Mesothelial cell of epicardium (in vitro differentiated cells): ENCODE results near the gene HOXD10. TPM values are rescaled to one million over a fixed set of nuclear protein-coding genes. Genes with fewer than 3 reads are reported as not detected.

Experiments used
- DNase-seq, 2 experiments: peaks; one replicate each; pipeline ENCODE4 v3.0.0; 2021; ENCODE audit warnings: low spot score in 2 of 2; ENCODE audit not compliant: unreplicated experiment in 2 of 2
- H3K27ac Mint-ChIP-seq: 2 replicates; pipeline ENCODE4 v1.8.0; 2021; ENCODE audit warnings: mixed read lengths
- H3K27me3 Mint-ChIP-seq: 2 replicates; pipeline ENCODE4 v1.8.0; 2021; ENCODE audit warnings: low read depth, mixed read lengths
- H3K36me3 Mint-ChIP-seq: 2 replicates; pipeline ENCODE4 v1.8.0; 2021; ENCODE audit warnings: mixed read lengths
- H3K4me1 Mint-ChIP-seq: 2 replicates; pipeline ENCODE4 v1.8.0; 2021; ENCODE audit warnings: mixed read lengths
- H3K4me3 Mint-ChIP-seq: 2 replicates; pipeline ENCODE4 v1.8.0; 2021; ENCODE audit warnings: mild to moderate bottlenecking, moderate library complexity, mixed read lengths
- H3K9me3 Mint-ChIP-seq: 2 replicates; pipeline ENCODE4 v1.8.0; 2021; ENCODE audit warnings: mixed read lengths
- total RNA-seq: library from RNA; stranded (reverse); gene quantifications from 3 replicates; pipeline ENCODE4 v1.2.1, GENCODE V29; 2021
- TF ChIP-seq, protein P1 (sequence below): fragments of 200-600 bp; sonication (generic); IDR thresholded peaks from one replicate; pipeline ENCODE4 v1.5.0; 2021; ENCODE audit warnings: antibody characterized with exemption; ENCODE audit not compliant: unreplicated experiment

Gene HOXD10
- 3.2 to 4.1 TPM (median 3.9 TPM) in 3 replicates for total RNA-seq

DNA sequence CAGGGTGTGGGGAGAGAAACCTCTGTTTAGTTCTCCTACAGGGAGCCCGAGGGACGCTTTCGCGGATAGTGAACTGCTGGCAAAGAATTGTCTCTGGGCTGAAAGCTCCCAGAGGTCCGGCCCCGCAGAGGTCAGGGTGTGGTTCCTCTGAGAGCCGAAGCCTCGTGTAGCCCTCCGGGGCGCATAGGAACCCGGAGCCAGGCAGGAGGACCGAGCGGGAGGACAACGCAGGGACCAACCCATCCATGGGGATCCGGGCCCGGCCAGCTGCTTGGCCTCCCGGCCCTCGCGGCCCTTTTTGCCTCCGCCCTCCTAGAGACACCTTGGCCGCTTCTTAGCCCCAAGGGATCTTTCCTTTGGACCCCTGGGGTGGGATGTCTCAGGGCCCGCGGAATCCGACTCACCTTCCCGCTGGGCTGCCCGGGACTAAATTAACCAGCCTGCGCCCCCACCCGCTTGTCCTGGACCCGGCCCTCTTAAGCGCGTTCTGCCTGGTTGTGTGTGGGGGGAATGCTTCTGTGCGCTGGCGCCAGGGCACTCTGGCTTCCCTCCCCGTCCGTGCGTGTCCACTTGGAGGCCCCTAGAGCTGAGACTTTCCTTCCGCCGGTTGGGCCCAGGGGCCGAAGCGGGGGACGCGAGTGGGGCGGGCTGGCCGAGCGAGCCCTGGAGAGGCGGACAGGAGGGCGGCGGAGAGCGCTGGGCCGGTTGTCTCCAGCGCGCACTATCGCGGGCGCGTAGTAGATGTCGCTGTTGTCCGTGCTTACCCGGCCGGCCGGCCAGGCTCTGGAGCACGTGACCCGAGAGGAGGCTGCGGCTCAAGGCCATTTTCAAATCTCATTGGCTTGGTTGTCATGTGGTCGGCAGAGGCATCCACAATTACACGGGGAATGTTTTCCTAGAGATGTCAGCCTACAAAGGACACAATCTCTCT is at the start of gene HOXD10:
TSS of gene HOXD10 (plus strand) at position 896 of the 931 bp plus-strand sequence. CDS start 56 bp downstream, outside the sequence.
- H3K4me3 Mint-ChIP-seq: peak within 1 kb of the TSS; percentile 28
- peaks cover 4% of the 10 kb centered on the region for H3K9me3 Mint-ChIP-seq
- TF ChIP-seq, protein P1, sequence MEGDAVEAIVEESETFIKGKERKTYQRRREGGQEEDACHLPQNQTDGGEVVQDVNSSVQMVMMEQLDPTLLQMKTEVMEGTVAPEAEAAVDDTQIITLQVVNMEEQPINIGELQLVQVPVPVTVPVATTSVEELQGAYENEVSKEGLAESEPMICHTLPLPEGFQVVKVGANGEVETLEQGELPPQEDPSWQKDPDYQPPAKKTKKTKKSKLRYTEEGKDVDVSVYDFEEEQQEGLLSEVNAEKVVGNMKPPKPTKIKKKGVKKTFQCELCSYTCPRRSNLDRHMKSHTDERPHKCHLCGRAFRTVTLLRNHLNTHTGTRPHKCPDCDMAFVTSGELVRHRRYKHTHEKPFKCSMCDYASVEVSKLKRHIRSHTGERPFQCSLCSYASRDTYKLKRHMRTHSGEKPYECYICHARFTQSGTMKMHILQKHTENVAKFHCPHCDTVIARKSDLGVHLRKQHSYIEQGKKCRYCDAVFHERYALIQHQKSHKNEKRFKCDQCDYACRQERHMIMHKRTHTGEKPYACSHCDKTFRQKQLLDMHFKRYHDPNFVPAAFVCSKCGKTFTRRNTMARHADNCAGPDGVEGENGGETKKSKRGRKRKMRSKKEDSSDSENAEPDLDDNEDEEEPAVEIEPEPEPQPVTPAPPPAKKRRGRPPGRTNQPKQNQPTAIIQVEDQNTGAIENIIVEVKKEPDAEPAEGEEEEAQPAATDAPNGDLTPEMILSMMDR: no peak
- no peak for DNase-seq
- H3K27ac Mint-ChIP-seq: no peak within 1 kb of the TSS
- H3K27me3 Mint-ChIP-seq: peaks cover 99% of the 10 kb centered on the region
- H3K36me3 Mint-ChIP-seq: peaks cover 3% of the 10 kb centered on the region
- peaks cover 1% of the 10 kb centered on the region for H3K4me1 Mint-ChIP-seq

DNA sequence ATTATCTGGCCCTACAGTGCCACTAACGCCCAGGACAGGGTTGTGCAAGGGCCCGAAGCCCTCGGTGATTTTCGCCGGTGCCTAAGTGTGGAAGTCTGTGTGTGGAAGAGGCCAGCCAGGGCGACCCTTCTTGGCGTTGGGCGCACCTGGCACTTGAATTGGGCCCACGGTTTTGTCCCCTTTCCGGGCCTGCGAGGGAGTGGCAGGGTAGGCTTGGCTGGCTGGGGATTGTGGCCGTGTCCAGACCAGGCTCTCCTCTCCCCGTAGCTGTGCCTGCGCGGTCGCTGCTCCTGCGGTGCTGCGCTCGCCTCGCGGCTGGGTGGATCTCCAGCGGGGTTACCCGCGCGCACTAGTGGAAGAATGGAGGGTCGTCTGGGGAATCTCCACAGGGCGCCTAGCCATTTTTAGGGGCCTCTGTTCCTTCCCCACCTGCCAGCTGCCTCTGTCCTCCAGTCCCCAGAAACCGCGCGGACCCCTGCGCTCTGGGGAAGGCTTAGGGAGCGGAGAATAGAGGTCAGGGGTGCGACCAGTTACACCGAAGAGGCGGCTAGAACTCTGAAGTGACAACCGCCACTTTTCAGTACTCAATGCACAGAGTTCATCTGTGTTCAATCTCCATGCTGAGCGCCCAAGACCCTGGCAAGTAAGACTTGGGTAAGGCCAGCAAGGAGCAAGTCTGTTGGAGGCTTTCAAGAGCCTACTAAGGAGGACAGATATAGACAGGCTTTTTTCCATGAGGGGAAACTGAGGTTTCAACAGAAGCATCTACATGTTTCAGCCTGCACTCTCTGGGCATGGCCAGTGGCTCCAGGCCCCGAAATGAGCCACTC is 48.8 kb upstream of the HOXD10 start:
- TF ChIP-seq, protein P1: no peak
- Mint-ChIP-seq H3K4me3 (peak overlapping the region; percentile 45), H3K4me1 (peaks cover 9% of the 10 kb centered on the region), H3K36me3 (no peaks in the 10 kb centered on the region), H3K9me3 (no peaks in the 10 kb centered on the region), H3K27ac (no peak overlapping the region), H3K27me3 (peaks cover 99% of the 10 kb centered on the region)
- DNase-seq: no peak

- Mint-ChIP-seq H3K4me1 (peaks cover 9% of the 10 kb centered on the region), H3K4me3 (peak overlapping the region; percentile 28)
Measured at GRCh38 chr2:176068419-176068832, 48.2 kb upstream of the HOXD10 start.

GRCh38 chr2:176071330-176072291 is 45.0 kb upstream of the HOXD10 start:
- DNase-seq: no peak
- TF ChIP-seq, protein P1: no peak
- peaks cover 100% of the 10 kb centered on the region for H3K27me3 Mint-ChIP-seq
- no peaks in the 10 kb centered on the region for H3K9me3 Mint-ChIP-seq
- H3K27ac Mint-ChIP-seq: no peak overlapping the region
- H3K4me1 Mint-ChIP-seq: peaks cover 10% of the 10 kb centered on the region
- H3K36me3 Mint-ChIP-seq: no peaks in the 10 kb centered on the region
- H3K4me3 Mint-ChIP-seq: no peak overlapping the region

More at GRCh38 chr2:176068419-176068832, 48.2 kb upstream of the HOXD10 start:
- no peaks in the 10 kb centered on the region for H3K36me3 Mint-ChIP-seq
- peaks cover 99% of the 10 kb centered on the region for H3K27me3 Mint-ChIP-seq
- H3K27ac Mint-ChIP-seq: no peak overlapping the region
- no peaks in the 10 kb centered on the region for H3K9me3 Mint-ChIP-seq
- TF ChIP-seq, protein P1: no peak
- no peak for DNase-seq

- peaks cover 10% of the 10 kb centered on the region for H3K4me1 Mint-ChIP-seq
- peaks cover 100% of the 10 kb centered on the region for H3K27me3 Mint-ChIP-seq
- no peak overlapping the region for H3K27ac Mint-ChIP-seq
- TF ChIP-seq, protein P1: no peak
- no peak for DNase-seq
- H3K4me3 Mint-ChIP-seq: no peak overlapping the region
- no peaks in the 10 kb centered on the region for H3K36me3 Mint-ChIP-seq
- no peaks in the 10 kb centered on the region for H3K9me3 Mint-ChIP-seq
Measured at GRCh38 chr2:176072292-176072669, 44.3 kb upstream of the HOXD10 start.
